Activated CD4-positive, alpha-beta T cell treated with anti-CD3 and anti-CD28 coated beads for 1 hour (primary cell): Measurements from ENCODE around the gene RPS16.

ENCODE experiments used
- DNase-seq: peaks from one replicate; pipeline ENCODE4 v3.0.0-alpha.2; 2020

RPS16 gene

DNA sequence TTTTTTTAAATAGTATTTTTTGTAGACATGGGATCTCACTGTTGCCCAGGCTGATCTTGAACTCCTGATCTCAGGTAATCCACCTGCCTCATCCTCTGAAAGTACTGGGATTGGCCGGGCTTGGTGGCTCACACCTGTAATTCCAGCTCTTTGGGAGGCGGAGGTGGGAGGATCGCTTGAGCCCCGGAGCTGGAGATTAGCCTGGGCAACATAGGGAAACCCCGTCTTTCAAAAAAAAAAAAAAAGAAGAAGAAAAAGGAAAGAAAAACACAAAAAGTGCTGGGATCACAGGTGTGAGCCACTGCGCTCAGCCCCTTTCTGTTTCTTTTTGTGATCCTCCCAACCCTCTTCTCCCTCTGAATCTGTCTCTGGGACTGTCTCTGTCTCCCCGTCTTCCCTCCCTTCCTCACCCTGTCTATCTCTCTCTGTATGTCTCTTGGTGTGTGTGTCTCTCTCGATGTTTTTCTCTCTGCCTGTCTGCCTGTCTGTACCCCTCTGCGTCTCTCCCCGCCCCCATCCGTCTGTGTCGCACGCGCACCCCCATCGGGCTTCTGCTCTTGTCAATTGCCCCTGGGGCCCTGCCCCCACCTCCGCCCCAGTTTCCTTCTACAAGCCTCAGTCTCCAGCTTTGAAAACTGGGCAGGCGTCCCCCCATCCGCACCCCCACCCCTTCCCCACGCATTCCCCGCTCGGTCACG is 29.6 kb downstream of the RPS16 start:
- peak; percentile 92 for DNase-seq

DNA sequence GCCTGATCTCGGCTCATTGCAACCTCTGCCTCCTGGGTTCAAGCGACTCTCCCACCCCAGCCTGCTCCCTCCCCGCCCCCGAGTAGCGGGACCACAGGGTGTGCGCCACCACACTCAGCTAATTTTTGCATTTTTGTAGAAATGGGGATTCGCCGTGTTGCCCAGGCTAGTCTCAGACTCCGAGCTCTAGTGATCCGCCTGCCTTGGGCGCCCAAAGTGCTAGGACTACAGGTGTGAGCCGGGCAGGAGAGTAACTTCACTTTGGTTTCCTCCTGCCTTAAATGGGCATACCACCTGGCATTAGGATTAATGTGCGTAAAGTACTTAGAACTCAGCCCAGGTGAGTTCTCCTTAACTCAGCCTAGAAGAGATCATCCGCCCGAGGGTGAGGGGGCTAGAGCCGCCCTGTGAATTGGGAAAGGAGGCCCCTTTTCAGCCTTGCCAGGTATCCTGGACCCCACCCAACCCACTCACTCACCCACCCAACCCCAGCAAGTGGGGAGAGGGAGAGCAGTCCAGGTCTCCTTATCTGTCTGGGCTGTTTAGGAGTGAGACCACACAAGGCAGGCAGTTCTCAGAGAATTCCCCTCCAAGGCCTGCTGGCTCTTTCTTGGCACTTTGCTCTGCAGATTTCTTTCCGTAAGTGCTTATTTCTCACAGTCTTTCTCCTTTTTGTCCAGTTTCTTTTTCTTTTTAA is 30.3 kb downstream of the RPS16 start:
- no peak for DNase-seq

DNA sequence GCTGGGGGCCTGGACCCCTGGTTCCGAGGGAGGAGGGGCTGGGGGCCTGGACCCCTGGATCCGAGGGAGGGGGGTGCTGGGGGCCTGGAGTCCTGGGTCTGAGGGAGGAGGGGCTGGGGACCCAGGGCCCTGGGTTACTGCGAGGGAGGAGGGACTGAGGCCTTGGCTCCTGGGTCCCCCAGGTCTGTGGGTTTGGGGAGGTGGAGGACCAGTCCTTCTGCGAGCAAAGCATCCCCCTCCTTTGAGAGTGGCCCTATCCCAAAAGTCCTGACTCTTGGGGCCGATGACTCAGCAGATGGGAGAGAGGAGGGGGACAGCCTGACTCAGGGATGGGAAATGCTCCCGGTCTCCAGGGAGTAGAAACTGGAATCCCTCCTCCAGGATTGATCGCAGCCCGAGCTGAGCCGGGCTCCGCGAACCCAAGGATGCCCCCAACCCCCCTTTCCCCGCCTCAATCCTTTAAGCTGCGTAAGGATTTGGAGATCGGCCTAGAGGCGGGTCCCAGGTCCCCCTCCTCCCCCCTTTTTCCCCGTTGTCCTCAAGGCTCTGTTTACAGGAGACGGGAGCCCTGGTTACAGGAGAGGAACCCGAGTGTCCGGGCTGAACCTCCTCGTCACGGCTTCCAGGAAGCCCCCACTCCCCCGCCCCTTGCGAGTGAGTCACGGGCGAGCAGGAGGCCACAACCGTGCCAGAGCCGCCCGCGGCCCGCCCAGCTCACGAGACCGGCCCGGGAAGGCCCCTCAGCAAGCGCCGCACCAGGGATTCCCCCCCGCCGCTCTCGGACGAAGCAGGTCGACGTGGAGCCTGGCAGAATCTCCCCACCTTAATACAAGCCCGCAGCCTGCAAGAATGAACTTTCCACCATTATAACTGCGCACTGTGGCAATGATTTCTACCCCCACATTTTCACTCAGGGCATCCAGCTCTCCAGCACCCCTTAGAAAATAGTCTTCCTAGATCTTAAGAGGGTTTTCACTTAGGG is 32.1 kb downstream of the RPS16 start:
- DNase-seq: peak; percentile 95

DNA sequence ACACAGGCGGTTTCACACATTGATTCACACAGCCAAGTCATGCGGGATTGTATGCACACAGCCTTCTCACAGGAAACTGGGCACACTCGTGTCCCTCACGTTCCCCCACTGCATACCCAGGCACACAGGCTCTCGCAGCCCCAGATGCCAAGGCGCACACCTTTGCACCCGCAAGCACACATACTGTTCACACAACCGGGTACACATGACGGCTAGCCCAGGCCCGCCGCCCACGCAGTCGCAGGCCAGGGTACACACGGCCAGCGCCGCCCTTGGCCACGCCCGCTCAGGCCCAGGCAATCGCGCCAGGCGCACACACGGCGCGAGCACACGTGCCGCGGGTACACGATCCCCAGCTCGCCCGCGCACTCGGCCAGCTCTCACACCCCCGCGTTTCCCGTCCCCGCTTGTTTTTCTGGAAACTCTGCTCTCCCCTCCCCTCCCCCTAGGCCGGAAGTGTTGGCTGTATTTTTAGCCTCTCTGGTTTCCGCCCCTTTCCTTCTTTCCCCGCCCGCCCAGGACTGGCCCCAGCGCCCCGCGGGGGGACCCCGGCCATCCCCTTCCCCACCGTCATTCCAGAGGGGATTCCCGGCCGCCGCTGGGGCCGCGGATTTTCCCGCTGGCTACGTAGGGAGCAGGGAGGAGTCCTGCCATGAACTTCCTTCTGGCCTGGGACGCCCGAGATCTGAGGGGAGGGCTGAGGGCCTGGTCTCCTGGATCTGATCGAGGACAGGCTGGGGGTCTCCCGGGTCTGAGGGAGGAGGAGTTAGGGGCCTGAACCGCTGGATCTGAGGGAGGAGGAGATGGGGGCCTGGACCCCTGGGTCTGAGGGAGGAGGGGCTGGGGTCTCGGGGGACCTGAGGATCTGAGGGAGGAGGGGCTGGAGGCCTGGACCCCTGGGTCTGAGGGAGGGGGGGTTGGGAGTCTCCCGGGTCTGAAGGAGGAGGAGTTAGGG is 33.1 kb downstream of the RPS16 start:
- DNase-seq: peak; percentile 79

DNA sequence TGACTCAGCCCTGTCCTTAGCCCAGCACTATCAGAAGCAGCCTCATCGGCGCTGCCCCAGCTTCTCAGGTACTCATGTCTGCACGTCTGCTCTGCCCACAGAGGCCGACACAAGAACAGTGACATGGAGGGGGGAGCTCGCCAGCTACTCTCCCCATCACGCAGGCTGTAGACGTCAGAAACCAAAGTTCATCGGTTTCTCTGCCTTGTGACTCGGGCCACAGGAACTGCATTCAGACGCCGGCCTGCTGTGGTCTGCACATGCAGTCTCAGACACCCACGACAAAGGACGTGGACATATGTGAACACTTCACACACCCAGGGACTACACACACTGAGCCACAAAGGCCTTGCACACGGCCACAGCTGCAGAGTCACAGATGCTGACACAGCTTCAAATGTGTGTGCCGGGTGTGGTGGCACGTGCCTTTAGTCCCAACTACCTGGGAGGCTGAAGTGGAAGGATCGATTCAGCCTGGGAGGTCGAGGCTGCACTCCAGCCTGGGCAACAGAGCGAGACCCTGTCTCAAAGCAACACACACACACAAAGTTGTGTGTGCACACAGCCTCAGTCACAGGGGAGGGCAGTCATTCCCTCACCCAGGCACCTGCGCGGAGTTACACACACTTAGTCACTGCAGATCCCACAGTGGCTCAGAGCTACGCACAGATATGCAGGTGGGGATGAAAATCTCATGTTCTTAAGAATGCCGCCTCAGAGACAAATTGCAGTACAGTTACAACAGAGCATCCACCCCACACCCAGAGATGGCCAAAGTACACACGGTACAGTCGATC is 34.0 kb downstream of the RPS16 start:
- DNase-seq: peak; percentile 76

DNA sequence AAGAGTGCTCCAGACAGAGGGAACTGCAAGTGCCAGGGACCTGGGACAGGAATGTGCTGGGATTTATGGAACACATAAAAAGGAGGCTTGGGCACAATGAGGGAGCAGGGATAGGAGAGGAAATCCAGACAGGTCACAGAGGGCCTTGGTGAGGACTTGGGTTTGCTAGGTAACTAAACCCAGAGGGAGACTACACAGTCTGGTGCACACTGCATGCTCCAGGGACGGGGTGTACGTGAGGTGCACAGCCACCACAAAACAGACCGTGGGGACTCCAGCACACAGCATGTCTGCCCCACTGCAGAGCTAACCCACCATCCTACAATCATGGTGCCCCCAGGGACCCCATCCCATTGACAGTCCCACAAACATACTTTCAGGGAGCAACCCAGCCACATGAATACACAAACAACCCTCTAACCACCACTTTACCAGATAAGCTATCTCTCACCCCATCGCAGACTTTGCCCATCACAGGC is 34.6 kb downstream of the RPS16 start:
- no peak for DNase-seq

DNA sequence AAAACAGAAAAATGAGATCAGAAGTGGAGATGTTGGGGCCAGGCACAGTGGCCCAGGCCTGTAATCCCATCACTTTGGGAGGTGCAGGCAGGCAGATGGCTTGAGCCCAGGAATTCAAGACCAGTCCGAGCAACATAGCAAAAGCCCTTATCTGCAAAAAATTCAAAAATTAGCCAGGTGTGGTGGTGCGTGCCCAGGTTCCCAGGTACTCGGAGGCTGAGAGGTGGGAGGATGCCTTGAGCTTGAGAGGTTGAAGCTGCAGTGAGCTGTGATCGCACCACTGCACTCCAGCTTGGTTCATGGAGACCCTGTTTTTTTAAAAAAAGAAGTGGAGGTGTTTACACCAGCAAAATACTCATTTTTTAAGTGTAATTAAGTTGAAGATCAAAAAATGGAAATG is 35.7 kb downstream of the RPS16 start:
- no peak for DNase-seq

DNA sequence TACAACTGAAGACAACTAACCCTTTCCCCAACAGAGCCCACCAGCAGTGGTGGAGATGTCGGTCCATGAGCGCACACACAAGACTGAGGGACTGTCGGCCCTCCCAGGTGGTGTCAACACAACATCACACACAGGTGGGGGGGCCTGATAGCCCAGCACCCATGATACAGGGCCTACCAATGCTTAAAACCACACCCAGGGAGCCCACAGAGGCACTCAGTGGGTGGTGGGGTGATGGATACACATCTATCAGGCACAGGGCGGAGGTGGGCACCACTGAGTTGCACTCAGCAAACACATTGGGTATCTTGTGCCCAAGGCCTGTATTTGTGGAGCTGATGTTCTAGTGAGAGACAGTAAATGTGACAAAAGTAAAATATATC is 36.1 kb downstream of the RPS16 start:
- no peak for DNase-seq

DNA sequence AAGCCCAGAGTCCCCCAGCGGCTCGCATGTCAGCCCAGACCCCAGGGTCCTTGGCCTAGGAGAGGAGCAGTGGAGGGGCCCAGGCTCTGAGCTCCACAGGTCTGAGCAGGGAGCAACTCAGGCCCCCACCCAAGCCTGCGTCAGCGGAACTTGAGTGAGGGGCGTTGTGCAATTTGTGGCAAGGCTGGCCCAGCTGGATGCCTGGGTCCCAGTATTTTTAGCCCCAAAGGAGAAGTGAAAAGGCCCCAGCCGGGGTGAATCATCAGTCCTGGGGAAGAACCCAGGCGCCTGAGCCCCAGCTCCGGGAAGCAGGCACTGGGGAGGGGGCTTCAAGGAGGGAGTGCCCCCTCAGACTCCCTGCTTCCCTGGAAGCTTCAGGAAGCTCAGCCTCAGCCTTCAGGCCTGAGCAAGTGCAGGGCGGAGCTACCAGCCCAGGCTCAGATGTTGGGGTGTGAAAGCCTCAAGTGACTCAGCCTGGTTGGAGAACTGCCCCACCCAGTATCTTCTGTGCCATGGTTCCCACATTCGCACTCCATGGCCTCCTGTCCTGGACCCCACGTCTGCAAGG is 37.4 kb downstream of the RPS16 start:
- DNase-seq: peak; percentile 40

DNA sequence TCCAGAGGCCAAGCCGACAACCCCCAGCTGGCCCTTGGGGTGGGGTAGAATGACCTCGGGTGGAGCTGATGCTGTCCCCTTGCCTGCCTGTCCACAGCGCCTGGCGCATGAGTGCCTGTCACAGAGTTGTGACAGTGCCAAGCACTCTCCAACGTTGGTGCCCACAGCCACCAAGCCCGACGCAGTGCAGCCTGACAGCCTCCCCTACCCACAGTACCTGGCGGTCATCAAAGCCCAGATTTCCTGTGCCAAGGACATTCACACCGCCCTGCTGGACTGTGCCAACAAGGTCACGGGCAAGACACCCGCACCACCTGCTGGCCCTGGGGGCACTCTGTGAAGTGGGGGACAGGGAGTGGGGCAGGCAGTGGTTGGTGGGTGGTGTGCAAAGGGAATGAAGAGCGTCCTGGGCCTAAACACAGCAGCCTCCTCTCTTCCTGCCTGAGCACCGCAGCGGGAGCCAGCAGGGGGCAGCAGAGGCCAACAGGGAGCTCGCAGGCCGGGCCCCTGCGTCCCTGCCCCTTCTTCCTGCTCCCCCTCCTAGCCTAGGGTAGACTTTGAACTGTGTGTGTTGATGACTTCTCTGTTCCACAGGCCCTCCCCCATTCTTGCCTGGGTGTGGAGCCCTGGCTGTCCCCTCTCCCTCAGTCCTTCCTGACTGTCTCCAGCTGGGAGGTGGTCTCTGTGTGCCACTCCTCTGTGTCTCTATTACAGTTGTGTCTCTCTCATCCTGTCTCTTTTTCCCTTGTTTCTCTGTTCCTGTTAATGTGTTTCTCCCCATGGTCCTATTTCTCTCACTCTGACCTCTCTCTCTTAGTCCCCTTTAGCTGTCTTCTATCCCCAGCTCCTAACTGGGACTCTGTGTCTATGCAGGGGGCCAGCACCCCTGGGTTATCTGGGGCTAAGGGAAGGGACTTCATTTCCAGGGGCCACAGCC is 38.1 kb downstream of the RPS16 start:
- peak; percentile 92 for DNase-seq

DNA sequence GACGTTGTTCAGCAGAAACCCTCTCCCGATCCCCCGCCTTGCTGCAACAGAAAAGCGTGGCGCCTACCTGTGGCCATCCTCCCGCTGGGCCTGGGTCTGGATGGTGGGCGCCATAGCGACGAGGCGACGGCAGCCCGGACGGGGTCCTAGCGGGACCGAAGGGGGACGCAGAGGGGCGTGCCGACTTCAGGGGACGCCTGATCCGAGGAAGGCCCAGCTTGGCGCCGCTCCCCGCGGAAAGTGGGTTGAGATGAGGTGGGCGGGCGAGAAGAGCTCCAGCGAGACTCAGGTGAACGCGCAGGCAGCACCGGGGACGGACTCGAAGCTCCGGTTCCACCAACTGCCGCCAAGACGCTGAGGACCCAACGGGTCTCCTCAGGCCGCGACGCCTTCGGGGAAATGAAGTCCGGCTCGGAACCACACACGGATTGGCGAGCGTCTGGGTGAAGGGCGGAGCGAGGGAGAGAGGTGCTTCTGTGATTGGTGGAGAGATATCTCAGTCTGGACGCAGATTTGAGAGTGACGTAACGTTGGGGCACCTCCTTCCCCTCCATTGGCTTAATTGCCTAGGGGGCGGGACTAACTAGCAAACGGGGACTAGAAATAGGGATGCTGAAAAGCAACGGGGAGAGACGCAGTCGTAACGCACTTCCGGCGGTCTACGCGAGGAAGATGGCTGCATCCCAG is 44.9 kb downstream of the RPS16 start, which contains the start of the genes MED29 and PAF1:
TSS of gene MED29 (plus strand) at position 628 of the 687 bp plus-strand sequence. CDS start at position 673, 45 bp downstream.
TSS of gene PAF1 (minus strand) at position 356 of the 687 bp plus-strand sequence. CDS start at position 114, 242 bp downstream.
- DNase-seq: peak; percentile 94

DNA sequence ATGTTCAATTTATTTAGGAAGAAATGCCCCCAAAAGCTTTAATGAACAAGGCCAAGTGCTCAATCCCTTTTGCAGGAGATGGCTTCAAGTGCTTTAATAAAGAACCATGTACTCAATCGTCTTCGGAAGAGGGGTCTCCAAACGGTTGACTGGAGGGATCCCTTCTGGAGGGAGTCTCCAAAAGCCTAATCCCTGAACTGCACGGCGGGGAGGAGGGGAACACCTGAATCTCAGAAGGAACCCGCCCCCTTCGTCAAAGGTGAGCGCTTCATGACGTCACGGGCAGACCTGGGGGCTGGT is 45.3 kb downstream of the RPS16 start:
- DNase-seq: peak; percentile 75

DNA sequence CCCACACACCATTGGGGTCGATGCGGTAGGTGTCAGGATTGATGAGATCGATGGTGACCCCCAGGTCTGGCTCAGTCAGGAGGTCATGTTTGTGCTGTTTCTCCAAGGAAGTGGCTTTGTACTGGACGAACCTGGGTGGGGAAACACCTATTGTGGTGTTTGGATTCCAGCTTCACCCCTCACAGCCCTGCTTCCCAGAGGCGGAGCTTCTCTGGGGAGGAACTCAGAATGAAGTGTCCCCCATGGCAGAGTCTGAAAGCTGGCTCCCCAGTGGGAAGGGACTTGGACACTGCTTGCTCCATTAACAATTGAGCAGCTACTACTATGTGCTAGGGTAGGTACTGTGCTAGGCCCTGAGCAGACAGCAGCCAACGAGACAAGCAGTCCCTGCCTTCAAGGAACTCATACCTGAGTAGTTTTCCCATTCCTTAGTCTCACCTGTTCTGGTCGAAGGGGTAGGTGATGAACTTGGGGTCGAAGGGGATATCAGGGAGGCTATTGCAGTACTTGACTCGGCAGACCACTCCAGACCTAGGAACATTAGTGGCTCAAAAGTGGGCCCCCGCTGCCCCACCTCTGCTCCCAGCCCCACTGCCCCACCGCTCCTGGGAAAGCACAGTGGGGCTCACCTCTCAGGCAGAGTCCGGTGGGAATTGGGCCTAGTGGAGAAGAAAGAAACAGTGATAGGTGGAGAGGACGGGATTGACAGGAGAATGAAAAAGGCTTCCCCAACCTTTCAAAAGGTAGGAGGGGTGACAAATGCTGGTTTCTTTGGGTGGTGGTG is 45.9 kb downstream of the RPS16 start:
- DNase-seq: no peak

DNA sequence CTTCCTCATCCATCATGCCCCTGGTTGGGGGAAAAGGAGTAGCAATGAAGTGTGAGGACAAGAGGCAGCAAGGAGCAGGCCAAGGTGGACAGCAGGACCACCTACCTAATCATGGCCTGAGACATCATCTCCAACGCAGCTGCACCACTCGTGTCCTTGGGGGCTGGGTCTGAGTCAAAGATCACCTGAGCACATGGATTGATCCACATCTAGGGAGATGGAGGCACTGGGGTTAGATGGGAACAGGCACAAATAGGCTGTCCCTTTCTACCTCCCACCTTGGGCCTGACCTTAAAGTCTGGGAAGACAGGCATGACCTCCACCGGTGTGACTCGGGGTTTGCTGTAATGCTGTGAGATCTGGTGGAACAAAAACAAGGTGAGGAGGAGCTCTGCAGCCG is 47.1 kb downstream of the RPS16 start:
- DNase-seq: no peak

DNA sequence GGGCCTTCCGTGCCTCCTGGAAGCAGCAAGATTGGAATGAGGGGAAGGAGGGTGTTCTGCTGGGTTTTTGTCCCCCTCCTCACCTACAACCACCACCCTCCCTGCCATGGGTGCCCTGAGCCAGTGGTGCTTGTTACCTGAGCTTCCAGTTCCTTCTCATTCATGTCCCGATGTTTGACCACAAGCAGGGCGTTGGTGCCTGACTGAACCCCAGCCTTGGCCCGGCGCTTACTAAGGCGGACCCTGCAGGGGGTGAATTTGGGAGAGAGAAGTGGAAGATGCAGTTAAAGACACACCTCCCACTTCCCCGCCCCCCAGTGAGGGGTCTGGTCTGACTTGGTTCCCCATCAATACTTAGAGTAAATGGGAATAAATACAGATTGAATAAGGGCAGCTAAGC is 49.2 kb downstream of the RPS16 start:
- DNase-seq: no peak

DNA sequence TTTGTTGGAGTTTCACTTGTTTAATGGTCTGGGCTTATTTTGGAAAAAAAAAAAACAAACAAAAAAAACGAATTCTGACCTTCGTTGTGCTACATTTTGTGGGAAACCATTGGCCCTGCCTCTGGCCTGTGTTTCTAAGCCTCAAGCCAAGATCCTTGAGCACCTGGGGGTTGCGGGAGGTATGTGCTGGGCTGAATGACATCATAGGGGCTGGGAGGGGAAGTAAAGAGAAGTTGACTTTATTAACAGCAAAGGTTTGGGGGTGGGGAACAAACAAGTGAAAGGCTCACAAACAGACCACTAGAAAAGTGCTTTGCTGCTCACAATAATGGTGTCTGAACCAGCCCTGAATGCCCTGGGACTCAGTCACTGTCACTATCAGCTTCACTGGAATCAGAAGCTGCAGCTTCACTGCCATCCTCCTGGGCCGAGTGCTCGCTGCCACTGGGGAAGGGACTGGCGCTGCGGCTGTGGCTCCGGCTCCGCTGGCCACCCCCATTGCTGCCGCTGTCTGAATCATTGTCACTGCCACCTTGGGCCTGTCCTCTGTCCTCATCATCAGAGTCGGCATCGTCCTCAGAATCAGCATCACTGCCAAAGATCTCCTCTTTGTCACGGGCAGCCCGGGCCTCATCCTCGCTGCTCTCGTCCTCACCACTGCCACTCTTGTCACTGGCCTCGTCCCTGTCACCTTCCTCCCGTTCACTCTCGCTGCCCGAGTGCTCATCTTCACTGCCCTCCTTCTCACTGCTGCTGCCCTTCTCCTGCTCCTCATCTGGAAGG is 49.9 kb downstream of the RPS16 start:
- no peak for DNase-seq

DNA sequence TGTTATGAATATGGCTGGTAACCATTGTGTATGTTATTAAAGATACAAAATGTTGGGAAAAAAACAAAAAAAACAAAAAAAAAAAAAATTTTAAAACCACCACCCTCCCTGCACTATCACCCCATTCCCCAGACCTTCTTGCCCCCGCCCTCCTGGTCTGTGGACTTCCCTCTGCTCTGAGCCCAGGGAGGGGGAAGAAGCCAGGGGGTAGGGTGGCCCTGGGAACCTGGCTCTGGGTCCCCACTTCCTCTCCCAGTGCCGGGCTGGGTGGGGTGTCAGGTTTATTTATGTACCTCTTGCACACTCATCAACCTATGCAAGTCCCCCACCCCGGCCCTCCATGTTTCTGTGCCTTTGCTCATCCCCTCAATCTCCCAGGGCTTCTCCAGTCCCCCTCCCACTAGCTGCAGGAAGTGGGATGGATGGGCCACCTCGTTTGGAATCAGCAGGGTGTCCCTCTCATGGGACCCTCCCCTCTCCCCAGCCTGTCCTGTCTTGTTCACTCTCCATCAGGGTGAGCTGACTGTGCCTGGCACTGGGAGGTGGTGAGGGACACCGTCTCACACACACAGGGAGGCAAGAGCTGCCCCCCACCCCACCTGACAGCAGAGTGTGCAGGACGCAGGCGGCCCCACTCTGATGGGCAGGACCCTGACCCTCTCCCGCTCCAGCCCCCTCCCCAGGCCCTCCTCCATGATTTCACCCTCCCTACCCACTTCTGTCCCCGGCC is 50.7 kb downstream of the RPS16 start:
- DNase-seq: no peak
